Stimulated activated naive CD4-positive, alpha-beta T cell treated with Interleukin-2 at 50 U/mL for 16 hours (primary cell): ENCODE measurements around the gene FOXP1.
"Not testable (repeated sequence)": the region's sequence is repeated elsewhere in the genome, so short reads cannot be mapped to it uniquely, and the experiment has no call there.

ENCODE experiments used
- DNase-seq: peaks from one replicate; lab custom pipeline; 2025; lab: John Stamatoyannopoulos, UW

The FOXP1 gene

GRCh38 chr3:71530903-71531530, 52.5 kb downstream of the FOXP1 start:
- no peak for DNase-seq

- no peak for DNase-seq
These were observed 54.7 kb downstream of the FOXP1 start for GRCh38 chr3:71528816-71529215.

- not testable (repeated sequence) for DNase-seq
These were observed 57.1 kb downstream of the FOXP1 start for GRCh38 chr3:71526448-71526847.

GRCh38 chr3:71525391-71525790, 58.1 kb downstream of the FOXP1 start:
- DNase-seq: no peak

GRCh38 chr3:71524672-71525071, 58.9 kb downstream of the FOXP1 start:
- no peak for DNase-seq

GRCh38 chr3:71523628-71524027, 59.9 kb downstream of the FOXP1 start:
- no peak for DNase-seq

GRCh38 chr3:71521940-71522876, 61.3 kb downstream of the FOXP1 start:
- DNase-seq: no peak

GRCh38 chr3:71521021-71521352, 62.5 kb downstream of the FOXP1 start:
- DNase-seq: no peak

- DNase-seq: no peak
These were observed 63.1 kb downstream of the FOXP1 start for GRCh38 chr3:71520161-71521020.

GRCh38 chr3:71518089-71518488, 65.4 kb downstream of the FOXP1 start:
- DNase-seq: no peak

- no peak for DNase-seq
These were observed 66.2 kb downstream of the FOXP1 start for GRCh38 chr3:71517271-71517791.

GRCh38 chr3:71515636-71516365, 67.7 kb downstream of the FOXP1 start:
- no peak for DNase-seq

- no peak for DNase-seq
These were observed 68.9 kb downstream of the FOXP1 start for GRCh38 chr3:71514621-71515020.

- DNase-seq: no peak
These were observed 70.0 kb downstream of the FOXP1 start for GRCh38 chr3:71513515-71513914.

- no peak for DNase-seq
These were observed 70.4 kb downstream of the FOXP1 start for GRCh38 chr3:71513081-71513480.

- no peak for DNase-seq
These were observed 71.0 kb downstream of the FOXP1 start for GRCh38 chr3:71512544-71512943.

GRCh38 chr3:71512000-71512399, 71.5 kb downstream of the FOXP1 start:
- peak; percentile 16 for DNase-seq

- DNase-seq: no peak
These were observed 72.1 kb downstream of the FOXP1 start for GRCh38 chr3:71511446-71511845.

- no peak for DNase-seq
These were observed 72.5 kb downstream of the FOXP1 start for GRCh38 chr3:71511037-71511436.

GRCh38 chr3:71510510-71510909, 73.0 kb downstream of the FOXP1 start:
- no peak for DNase-seq

GRCh38 chr3:71509066-71509465, 74.5 kb downstream of the FOXP1 start:
- DNase-seq: no peak
